Trophoblast cell (in vitro differentiated cells and primary cell): Measurements from ENCODE around the gene FOXC1.

Source experiments
- DNase-seq, 2 donors: peaks; one replicate each; pipeline ENCODE4 v3.0.0-alpha.2; 2016
- H2AFZ ChIP-seq: 2 replicates; pipeline ENCODE4 v1.6.1; 2013; ENCODE audit warnings: low read length, moderate library complexity, mild to moderate bottlenecking; ENCODE audit not compliant: insufficient read depth, poor library complexity
- H2AK5ac ChIP-seq: 2 replicates; pipeline ENCODE4 v1.6.1; 2013; ENCODE audit warnings: mild to moderate bottlenecking, low read length
- H2BK120ac ChIP-seq: 2 replicates; pipeline ENCODE4 v1.6.1; 2013; ENCODE audit warnings: low read length, mild to moderate bottlenecking, moderate library complexity; ENCODE audit not compliant: insufficient read depth, poor library complexity
- H2BK12ac ChIP-seq: 2 replicates; pipeline ENCODE4 v1.6.1; 2013; ENCODE audit warnings: mild to moderate bottlenecking, low read length, moderate library complexity
- H2BK5ac ChIP-seq: 2 replicates; pipeline ENCODE4 v1.6.1; 2013; ENCODE audit warnings: low read length, low read depth, moderate library complexity, mild to moderate bottlenecking; ENCODE audit not compliant: poor library complexity
- H3K14ac ChIP-seq: 2 replicates; pipeline ENCODE4 v1.6.1; 2013; ENCODE audit warnings: mild to moderate bottlenecking, low read length
- H3K18ac ChIP-seq: 2 replicates; pipeline ENCODE4 v1.6.1; 2013; ENCODE audit warnings: mild to moderate bottlenecking, low read length
- H3K23ac ChIP-seq: 2 replicates; pipeline ENCODE4 v1.6.1; 2013; ENCODE audit warnings: low read length
- H3K27ac ChIP-seq: 2 replicates; pipeline ENCODE4 v1.5.1; 2013; ENCODE audit warnings: low read depth, mild to moderate bottlenecking, inconsistent platforms, low read length, moderate library complexity
- H3K27me3 ChIP-seq: 2 replicates; pipeline ENCODE4 v1.6.1; 2013; ENCODE audit warnings: inconsistent platforms, mild to moderate bottlenecking, low read length, moderate library complexity; ENCODE audit not compliant: insufficient read depth
- H3K36me3 ChIP-seq, 2 experiments: 1 replicate in 1 of 2; 2 replicates in 1 of 2; pipeline ENCODE4 v1.6.1; 2013; ENCODE audit warnings: low read length in 2 of 2, mild to moderate bottlenecking in 2 of 2, moderate library complexity in 1 of 2; ENCODE audit not compliant: insufficient read depth in 2 of 2, control insufficient read depth in 1 of 2
- H3K4ac ChIP-seq: 2 replicates; pipeline ENCODE4 v1.6.1; 2013; ENCODE audit warnings: low read depth, mild to moderate bottlenecking, low read length, moderate library complexity
- H3K4me1 ChIP-seq, 2 experiments: 1 replicate in 1 of 2; 2 replicates in 1 of 2; pipeline ENCODE4 v1.6.1; 2013; ENCODE audit warnings: low read length in 2 of 2, mild to moderate bottlenecking in 2 of 2, moderate library complexity in 1 of 2; ENCODE audit not compliant: insufficient read depth in 2 of 2, control insufficient read depth in 1 of 2
- H3K4me2 ChIP-seq: 2 replicates; pipeline ENCODE4 v1.6.1; 2013; ENCODE audit warnings: inconsistent platforms, mild to moderate bottlenecking, low read length, moderate library complexity
- H3K4me3 ChIP-seq: 2 replicates; pipeline ENCODE4 v1.5.1; 2013; ENCODE audit warnings: mild to moderate bottlenecking, low read depth, low read length, inconsistent platforms
- H3K79me1 ChIP-seq: one replicate; pipeline ENCODE4 v1.6.1; 2013; ENCODE audit warnings: low read length
- H3K79me2 ChIP-seq: 2 replicates; pipeline ENCODE4 v1.6.1; 2013; ENCODE audit warnings: low read length, mild to moderate bottlenecking; ENCODE audit not compliant: control insufficient read depth, insufficient read depth, poor library complexity
- H3K9ac ChIP-seq: 2 replicates; pipeline ENCODE4 v1.6.1; 2013; ENCODE audit warnings: mild to moderate bottlenecking, low read length
- H3K9me3 ChIP-seq: 2 replicates; pipeline ENCODE4 v1.6.1; 2013; ENCODE audit warnings: low read depth, mild to moderate bottlenecking, control low read depth, inconsistent platforms, low read length; ENCODE audit not compliant: insufficient read depth
- H4K12ac ChIP-seq: 2 replicates; pipeline ENCODE4 v1.6.1; 2013; ENCODE audit warnings: low read depth, mild to moderate bottlenecking, low read length, moderate library complexity
- H4K8ac ChIP-seq: 2 replicates; pipeline ENCODE4 v1.6.1; 2013; ENCODE audit warnings: low read depth, mild to moderate bottlenecking, low read length, moderate library complexity
- H4K91ac ChIP-seq: one replicate; pipeline ENCODE4 v1.6.1; 2013; ENCODE audit warnings: low read depth, mild to moderate bottlenecking, low read length, moderate library complexity
- WGBS: extraction: QIAGEN DNeasy Blood & Tissue Kit; methylation state at CpG from one replicate; pipeline ENCODE4 v1.1.7; 2013; ENCODE audit warnings: missing lambda C conversion rate; ENCODE audit not compliant: insufficient read length, insufficient coverage; ENCODE audit errors: extremely low coverage; 5-methylcytosine and 5-hydroxymethylcytosine counted together

The FOXC1 gene

GRCh38 chr6:1627827-1628560, 18.3 kb downstream of the FOXC1 start:
- no peak overlapping the region for H3K4me3 ChIP-seq
- H2AK5ac ChIP-seq, result no peak overlapping the region
- H3K4me2 ChIP-seq, result no peak overlapping the region
- no peak overlapping the region for H2BK5ac ChIP-seq
- no CpG with 5 or more reads among the region's 10 CpGs for WGBS
- no peak overlapping the region for H3K23ac ChIP-seq
- H3K79me1 ChIP-seq, result no peaks in the 10 kb centered on the region
- no peak overlapping the region for H3K4ac ChIP-seq
- no peak overlapping the region for H3K18ac ChIP-seq
- DNase-seq, result no peak
- peaks cover 45% of the 10 kb centered on the region for H3K27me3 ChIP-seq
- peaks cover 7 to 11% of the 10 kb centered on the region in 2 experiments for H3K4me1 ChIP-seq
- H2AFZ ChIP-seq, result no peak overlapping the region
- H2BK12ac ChIP-seq, result no peak overlapping the region
- no peak overlapping the region for H4K91ac ChIP-seq
- no peaks in the 10 kb centered on the region for H3K79me2 ChIP-seq
- no peak overlapping the region for H3K9ac ChIP-seq
- H3K36me3 ChIP-seq, result no peaks in the 10 kb centered on the region
- no peak overlapping the region for H3K14ac ChIP-seq
- no peak overlapping the region for H4K8ac ChIP-seq
- H4K12ac ChIP-seq, result no peak overlapping the region
- H2BK120ac ChIP-seq, result no peak overlapping the region
- no peak overlapping the region for H3K27ac ChIP-seq
- peaks cover 12% of the 10 kb centered on the region for H3K9me3 ChIP-seq

GRCh38 chr6:1629316-1629715, 19.6 kb downstream of the FOXC1 start:
- no peak overlapping the region for H2BK5ac ChIP-seq
- peaks cover 8% of the 10 kb centered on the region for H3K9me3 ChIP-seq
- H3K4me3 ChIP-seq, result no peak overlapping the region
- H3K23ac ChIP-seq, result no peak overlapping the region
- no peak overlapping the region for H4K91ac ChIP-seq
- no peak overlapping the region for H3K18ac ChIP-seq
- H3K36me3 ChIP-seq, result no peaks in the 10 kb centered on the region
- no CpG with 5 or more reads among the region's 14 CpGs for WGBS
- H3K4ac ChIP-seq, result no peak overlapping the region
- H4K12ac ChIP-seq, result no peak overlapping the region
- peaks cover 7% of the 10 kb centered on the region in 2 experiments for H3K4me1 ChIP-seq
- H3K79me1 ChIP-seq, result no peaks in the 10 kb centered on the region
- peaks cover 35% of the 10 kb centered on the region for H3K27me3 ChIP-seq
- H2BK120ac ChIP-seq, result no peak overlapping the region
- no peak overlapping the region for H2BK12ac ChIP-seq
- H3K4me2 ChIP-seq, result no peak overlapping the region
- H2AFZ ChIP-seq, result no peak overlapping the region
- no peak overlapping the region for H4K8ac ChIP-seq
- no peak overlapping the region for H3K27ac ChIP-seq
- H3K9ac ChIP-seq, result no peak overlapping the region
- DNase-seq, result no peak
- H3K14ac ChIP-seq, result no peak overlapping the region
- no peak overlapping the region for H2AK5ac ChIP-seq
- H3K79me2 ChIP-seq, result no peaks in the 10 kb centered on the region

- Histone ChIP-seq H2BK5ac (no peak overlapping the region), H3K4me1 (peaks cover 0 to 2% of the 10 kb centered on the region in 2 experiments), H3K14ac (no peak overlapping the region), H2AFZ (no peak overlapping the region), H4K91ac (no peak overlapping the region), H2BK12ac (no peak overlapping the region), H3K36me3 (no peaks in the 10 kb centered on the region), H2AK5ac (no peak overlapping the region), H3K4ac (no peak overlapping the region), H3K27ac (no peak overlapping the region), H4K12ac (no peak overlapping the region), H3K27me3 (peaks cover 26% of the 10 kb centered on the region), H3K18ac (no peak overlapping the region), H3K9me3 (peaks cover 7% of the 10 kb centered on the region), H3K4me2 (no peak overlapping the region), H3K79me2 (no peaks in the 10 kb centered on the region), H3K9ac (no peak overlapping the region), H4K8ac (no peak overlapping the region), H3K23ac (no peak overlapping the region), H3K4me3 (peak overlapping the region; percentile 55), H2BK120ac (no peak overlapping the region), H3K79me1 (no peaks in the 10 kb centered on the region)
- no CpG with 5 or more reads among the region's 10 CpGs for WGBS
- no peak for DNase-seq
Observed at GRCh38 chr6:1630212-1630770, 20.6 kb downstream of the FOXC1 start.

- Histone ChIP-seq H3K23ac (no peak overlapping the region), H2BK120ac (no peak overlapping the region), H3K14ac (no peak overlapping the region), H3K9me3 (peaks cover 7% of the 10 kb centered on the region), H3K27me3 (peaks cover 23% of the 10 kb centered on the region), H3K4me3 (no peak overlapping the region), H3K79me2 (no peaks in the 10 kb centered on the region), H4K8ac (no peak overlapping the region), H3K79me1 (no peaks in the 10 kb centered on the region), H2AFZ (no peak overlapping the region), H2AK5ac (no peak overlapping the region), H3K4ac (no peak overlapping the region), H3K4me1 (peaks cover 0 to 2% of the 10 kb centered on the region in 2 experiments), H3K36me3 (no peaks in the 10 kb centered on the region), H2BK5ac (no peak overlapping the region), H3K27ac (no peak overlapping the region), H2BK12ac (no peak overlapping the region), H3K18ac (no peak overlapping the region), H3K9ac (no peak overlapping the region), H4K91ac (no peak overlapping the region), H3K4me2 (no peak overlapping the region), H4K12ac (no peak overlapping the region)
- DNase-seq, result peak; percentile 68 to 77
- WGBS, result no CpG with 5 or more reads among the region's 11 CpGs
Observed at GRCh38 chr6:1630771-1631217, 21.1 kb downstream of the FOXC1 start.
